Right lobe of liver (tissue), 4 donors: Measurements from ENCODE around the gene ZNF512.

ENCODE experiments used
- POLR2A ChIP-seq: fragments of 450-650 bp; IDR thresholded peaks from one replicate; pipeline ENCODE4 v1.6.1; 2017; ENCODE audit warnings: antibody characterized with exemption, mild to moderate bottlenecking
- TF ChIP-seq, protein P1 (sequence below), 4 donors: fragments of 200-600 bp in 3 of 4; fragments of 450-650 bp in 1 of 4; IDR thresholded peaks; one replicate each; pipeline versions ENCODE4 v1.5.1 to v1.8.0; 2016 to 2022; ENCODE audit warnings: antibody characterized with exemption in 4 of 4, mild to moderate bottlenecking in 2 of 4
- donor health status: DM: no; HTN: no; CAD: no.
- donor health status: DM: no; HTN: no; CAD: no.
- donor health status: DM: no; HTN: yes; CAD: no.

DNA sequence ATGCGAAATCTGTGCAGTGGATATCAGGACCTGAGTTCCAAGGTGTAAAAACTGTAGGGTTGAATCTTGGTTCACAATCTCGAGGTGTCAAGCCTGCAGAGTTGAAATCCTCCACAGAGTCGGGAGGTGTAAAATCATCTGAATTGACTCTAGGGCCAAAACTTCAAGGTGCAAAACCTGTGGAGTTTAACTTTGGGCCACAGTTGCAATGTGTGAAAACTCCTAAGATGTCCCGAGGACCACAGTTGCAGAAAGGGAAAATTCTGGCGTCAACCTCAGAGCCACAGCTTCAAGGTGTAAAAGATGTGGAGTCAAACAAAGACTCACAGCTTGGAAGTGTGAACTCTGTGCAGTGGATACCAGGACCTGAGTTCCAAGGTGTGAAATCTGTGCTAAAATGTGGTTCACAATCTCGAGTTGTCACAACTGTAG lies 9.8 kb upstream of the ZNF512 start:
- TF ChIP-seq, protein P1, sequence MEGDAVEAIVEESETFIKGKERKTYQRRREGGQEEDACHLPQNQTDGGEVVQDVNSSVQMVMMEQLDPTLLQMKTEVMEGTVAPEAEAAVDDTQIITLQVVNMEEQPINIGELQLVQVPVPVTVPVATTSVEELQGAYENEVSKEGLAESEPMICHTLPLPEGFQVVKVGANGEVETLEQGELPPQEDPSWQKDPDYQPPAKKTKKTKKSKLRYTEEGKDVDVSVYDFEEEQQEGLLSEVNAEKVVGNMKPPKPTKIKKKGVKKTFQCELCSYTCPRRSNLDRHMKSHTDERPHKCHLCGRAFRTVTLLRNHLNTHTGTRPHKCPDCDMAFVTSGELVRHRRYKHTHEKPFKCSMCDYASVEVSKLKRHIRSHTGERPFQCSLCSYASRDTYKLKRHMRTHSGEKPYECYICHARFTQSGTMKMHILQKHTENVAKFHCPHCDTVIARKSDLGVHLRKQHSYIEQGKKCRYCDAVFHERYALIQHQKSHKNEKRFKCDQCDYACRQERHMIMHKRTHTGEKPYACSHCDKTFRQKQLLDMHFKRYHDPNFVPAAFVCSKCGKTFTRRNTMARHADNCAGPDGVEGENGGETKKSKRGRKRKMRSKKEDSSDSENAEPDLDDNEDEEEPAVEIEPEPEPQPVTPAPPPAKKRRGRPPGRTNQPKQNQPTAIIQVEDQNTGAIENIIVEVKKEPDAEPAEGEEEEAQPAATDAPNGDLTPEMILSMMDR (IDR thresholded peaks at IDR 0.05), result no peak
- no peak for TF ChIP-seq POLR2A
